Kidney (tissue), 14 donors: ENCODE data around the gene KY. TPM values are rescaled to one million over a fixed set of nuclear protein-coding genes. Genes with fewer than 3 reads are reported as not detected.

Source experiments
- DNase-seq, 5 donors: peaks; one replicate each; pipeline ENCODE4 v3.0.0-alpha.2; 2013 to 2020
- FAIRE-seq: peaks from 2 replicates; lab custom pipeline; 2012; peaks lifted over from hg19 to GRCh38; lab: Jason Lieb, UNC
- H3K27ac ChIP-seq, 2 donors: one replicate each; pipeline ENCODE4 v1.7.0; 2013; ENCODE audit warnings: low read depth in 2 of 2, low read length in 2 of 2, inconsistent platforms in 1 of 2
- H3K27me3 ChIP-seq: one replicate; pipeline ENCODE4 v1.7.1; 2013; ENCODE audit warnings: low read length, inconsistent platforms; ENCODE audit not compliant: control insufficient read depth, insufficient read depth
- H3K36me3 ChIP-seq, 3 donors: one replicate each; pipeline versions ENCODE4 v1.7.0 to v1.7.1; 2013; ENCODE audit warnings: low read length in 3 of 3, control low read depth in 1 of 3, inconsistent platforms in 1 of 3; ENCODE audit not compliant: insufficient read depth in 3 of 3, control insufficient read depth in 2 of 3
- H3K4me1 ChIP-seq, 3 donors: one replicate each; pipeline versions ENCODE4 v1.7.0 to v1.7.1; 2013; ENCODE audit warnings: low read length in 3 of 3, inconsistent platforms in 1 of 3, low read depth in 1 of 3; ENCODE audit not compliant: control insufficient read depth in 2 of 3, insufficient read depth in 2 of 3
- H3K4me3 ChIP-seq, 3 donors: one replicate each; pipeline versions ENCODE4 v1.7.0 to v1.8.1; 2013; ENCODE audit warnings: low read length in 3 of 3, control low read depth in 1 of 3, inconsistent platforms in 1 of 3
- H3K9ac ChIP-seq, 3 donors: one replicate each; pipeline versions ENCODE4 v1.7.0 to v1.7.1; 2013; ENCODE audit warnings: low read length in 3 of 3, control low read depth in 1 of 3, inconsistent platforms in 1 of 3
- H3K9me3 ChIP-seq, 3 donors: one replicate each; pipeline versions ENCODE4 v1.7.0 to v1.7.1; 2013; ENCODE audit warnings: low read length in 3 of 3, control low read depth in 1 of 3, inconsistent platforms in 1 of 3; ENCODE audit not compliant: control insufficient read depth in 2 of 3, insufficient read depth in 1 of 3
- intact Hi-C: fragments of 100-400 bp; cut with DNase I; formaldehyde crosslinking; loops from one replicate; pipeline ENCODE4 v1.11.1; 2022
- polyA plus RNA-seq: library from polyadenylated mRNA; stranded (reverse); fragments of 350-450 nt; fragmentation: Illumina TruSeq; extraction: RNeasy Lipid Tissue Mini Kit (QIAGEN cat#74804); gene quantifications from one replicate; pipeline ENCODE4 v1.2.3, GENCODE V29; 2014; ENCODE audit warnings: low read depth, low replicate concordance; ENCODE audit not compliant: insufficient read depth
- total RNA-seq: library from RNA; stranded (reverse); fragmentation: NEBNext Ultra II Directional; extraction: Animal tissue kit (Norgen Biotek cat#: 25700); gene quantifications from one replicate; pipeline ENCODE4 v1.2.1, GENCODE V29; 2021
- TF ChIP-seq, protein P1 (sequence below): IDR thresholded peaks from 3 replicates; pipeline ENCODE4 v1.5.1; 2012; ENCODE audit warnings: mild to moderate bottlenecking, moderate library complexity, borderline replicate concordance; ENCODE audit not compliant: insufficient read depth; ENCODE audit errors: extremely low read depth
- donor health status: control.
- donor health status: control.
- donor health status: control.
- donor health status: control.
- donor health status: control.
- donor health status: DM: yes; HTN: yes; CAD: no.
- donor health status: Normal renal cell carcinoma (clear cell type).

Gene KY
- total and polyA plus RNA-seq, 2 donors from 2014 or later: 0.50 to 0.69 TPM

DNA sequence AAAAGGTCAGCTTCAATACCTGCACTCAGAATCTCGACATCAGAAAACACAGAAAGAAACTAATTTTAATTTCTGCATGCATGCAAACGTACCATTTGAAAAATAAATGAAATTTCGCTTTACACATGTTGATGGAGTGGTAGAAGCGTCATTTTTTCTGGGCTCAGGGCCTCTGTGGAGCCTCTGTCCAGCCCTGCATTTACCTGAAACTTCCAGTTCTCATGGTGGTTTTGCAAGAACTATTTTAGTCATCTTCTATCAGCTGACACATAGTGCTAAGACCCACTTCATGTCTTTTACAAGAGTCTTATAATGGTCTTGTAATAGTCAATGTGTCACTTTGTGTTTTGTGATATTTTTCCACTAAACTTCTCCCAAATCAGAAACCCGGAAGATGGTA, 5.3 kb downstream of the KY start:
- Histone ChIP-seq H3K4me3 (no peak overlapping the region), H3K9me3 (no peaks in the 10 kb centered on the region), H3K36me3 (no peaks in the 10 kb centered on the region), H3K4me1 (peaks cover 0 to 2% (median 0%) of the 10 kb centered on the region in 3 donors), H3K27ac (no peak overlapping the region), H3K27me3 (no peaks in the 10 kb centered on the region), H3K9ac (no peak overlapping the region)
- TF ChIP-seq, protein P1, sequence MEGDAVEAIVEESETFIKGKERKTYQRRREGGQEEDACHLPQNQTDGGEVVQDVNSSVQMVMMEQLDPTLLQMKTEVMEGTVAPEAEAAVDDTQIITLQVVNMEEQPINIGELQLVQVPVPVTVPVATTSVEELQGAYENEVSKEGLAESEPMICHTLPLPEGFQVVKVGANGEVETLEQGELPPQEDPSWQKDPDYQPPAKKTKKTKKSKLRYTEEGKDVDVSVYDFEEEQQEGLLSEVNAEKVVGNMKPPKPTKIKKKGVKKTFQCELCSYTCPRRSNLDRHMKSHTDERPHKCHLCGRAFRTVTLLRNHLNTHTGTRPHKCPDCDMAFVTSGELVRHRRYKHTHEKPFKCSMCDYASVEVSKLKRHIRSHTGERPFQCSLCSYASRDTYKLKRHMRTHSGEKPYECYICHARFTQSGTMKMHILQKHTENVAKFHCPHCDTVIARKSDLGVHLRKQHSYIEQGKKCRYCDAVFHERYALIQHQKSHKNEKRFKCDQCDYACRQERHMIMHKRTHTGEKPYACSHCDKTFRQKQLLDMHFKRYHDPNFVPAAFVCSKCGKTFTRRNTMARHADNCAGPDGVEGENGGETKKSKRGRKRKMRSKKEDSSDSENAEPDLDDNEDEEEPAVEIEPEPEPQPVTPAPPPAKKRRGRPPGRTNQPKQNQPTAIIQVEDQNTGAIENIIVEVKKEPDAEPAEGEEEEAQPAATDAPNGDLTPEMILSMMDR: no peak
- DNase-seq (no peak), FAIRE-seq (no peak)
- intact Hi-C loops: no loop called here

DNA sequence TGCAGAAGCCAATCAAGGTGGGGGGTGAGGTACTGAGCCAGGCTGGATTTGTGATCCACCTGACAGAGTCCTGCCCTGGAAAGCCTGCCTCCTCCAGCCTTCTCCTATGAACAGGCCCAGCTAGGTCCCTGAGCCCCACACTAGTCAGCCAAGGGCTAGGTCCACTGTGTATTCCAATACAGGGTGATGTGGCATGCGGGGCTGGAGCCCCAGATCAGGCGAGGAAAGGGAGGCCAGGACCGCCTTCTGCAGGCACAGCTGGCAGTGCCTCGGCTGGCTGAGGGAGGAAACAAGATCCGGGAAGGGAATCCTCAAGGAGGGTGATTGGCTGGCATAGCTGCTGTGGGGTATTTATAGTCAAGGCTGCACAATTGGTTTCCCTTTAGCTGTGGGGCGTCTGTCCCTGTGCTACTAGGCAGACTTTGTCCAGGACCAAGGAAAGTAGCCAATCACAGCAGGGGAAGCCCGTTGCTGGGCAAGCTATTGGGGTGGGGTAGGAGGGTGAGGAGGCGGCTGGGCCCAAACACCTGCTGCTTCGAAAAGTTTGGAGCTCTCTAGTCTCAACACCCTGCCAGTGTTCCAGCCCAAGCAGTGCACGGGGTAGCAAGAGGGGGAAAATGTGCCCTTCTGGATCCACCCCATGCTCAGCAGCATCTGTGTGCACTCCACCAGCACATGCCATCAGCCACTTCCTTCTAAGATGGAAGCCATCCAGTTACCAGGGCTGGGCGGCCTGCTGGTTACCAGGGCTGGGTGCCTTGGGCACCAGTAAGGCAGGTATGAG, 5.9 kb downstream of the KY start:
- no peaks in the 10 kb centered on the region for H3K27me3 ChIP-seq
- H3K27ac ChIP-seq: no peak overlapping the region
- H3K4me1 ChIP-seq: no peaks in the 10 kb centered on the region
- peak in 3 of 5 donors; percentile 62 to 66 (median 64) for DNase-seq
- TF ChIP-seq, protein P1: no peak
- H3K9ac ChIP-seq: no peak overlapping the region
- no peak for FAIRE-seq
- H3K36me3 ChIP-seq: no peaks in the 10 kb centered on the region
- no peak overlapping the region for H3K4me3 ChIP-seq
- no peaks in the 10 kb centered on the region for H3K9me3 ChIP-seq
- intact Hi-C loops: no loop called here

DNA sequence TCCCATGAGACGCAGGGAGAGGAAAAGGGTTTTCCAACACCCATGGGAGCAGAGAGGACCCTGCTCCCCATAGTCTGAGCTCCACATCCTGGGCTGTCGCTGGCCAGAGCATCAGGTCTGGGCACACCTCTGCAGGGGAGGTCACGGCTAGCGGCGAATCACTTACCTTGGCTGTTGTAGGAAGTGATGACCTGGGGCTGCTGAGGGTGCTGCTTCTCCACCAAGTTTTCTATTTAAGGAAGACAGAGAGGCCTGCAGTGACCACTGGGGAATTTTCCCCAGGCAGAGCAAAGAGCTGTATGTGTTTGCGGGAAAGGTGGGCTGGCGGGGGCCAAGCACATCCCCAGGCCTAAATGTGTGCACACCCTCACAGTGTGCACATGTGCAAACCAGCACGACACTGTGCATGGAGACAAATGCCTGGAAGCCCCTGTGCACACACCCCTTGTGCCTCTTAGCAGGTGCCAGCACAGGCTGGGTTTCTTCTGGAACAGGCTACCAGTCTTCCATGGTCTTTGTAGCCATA, 7.6 kb downstream of the KY start:
- TF ChIP-seq, protein P1: no peak
- no peaks in the 10 kb centered on the region for H3K27me3 ChIP-seq
- intact Hi-C loops: no loop called here
- H3K27ac ChIP-seq: no peak overlapping the region
- FAIRE-seq (no peak), DNase-seq (no peak)
- no peaks in the 10 kb centered on the region for H3K9me3 ChIP-seq
- no peak overlapping the region for H3K4me3 ChIP-seq
- H3K4me1 ChIP-seq: no peaks in the 10 kb centered on the region
- no peaks in the 10 kb centered on the region for H3K36me3 ChIP-seq
- H3K9ac ChIP-seq: no peak overlapping the region
